HT-29 (cell line): Measurements from ENCODE around the gene CAMK4. TPM values are rescaled to one million over a fixed set of nuclear protein-coding genes. Genes with fewer than 3 reads are reported as not detected.

ENCODE experiments used
- DNase-seq: peaks from one replicate; pipeline ENCODE4 v3.0.0-alpha.2; 2015; ENCODE audit warnings: low spot score
- total RNA-seq: library from RNA; depleted of rRNA; stranded (reverse); fragments of >200 nt; shearing (Covaris generic); gene quantifications from 2 replicates; pipeline ENCODE4 v1.2.3, GENCODE V29; 2014; rRNA removed

CAMK4 gene
- total RNA-seq, result not detected in 2 replicates

DNA sequence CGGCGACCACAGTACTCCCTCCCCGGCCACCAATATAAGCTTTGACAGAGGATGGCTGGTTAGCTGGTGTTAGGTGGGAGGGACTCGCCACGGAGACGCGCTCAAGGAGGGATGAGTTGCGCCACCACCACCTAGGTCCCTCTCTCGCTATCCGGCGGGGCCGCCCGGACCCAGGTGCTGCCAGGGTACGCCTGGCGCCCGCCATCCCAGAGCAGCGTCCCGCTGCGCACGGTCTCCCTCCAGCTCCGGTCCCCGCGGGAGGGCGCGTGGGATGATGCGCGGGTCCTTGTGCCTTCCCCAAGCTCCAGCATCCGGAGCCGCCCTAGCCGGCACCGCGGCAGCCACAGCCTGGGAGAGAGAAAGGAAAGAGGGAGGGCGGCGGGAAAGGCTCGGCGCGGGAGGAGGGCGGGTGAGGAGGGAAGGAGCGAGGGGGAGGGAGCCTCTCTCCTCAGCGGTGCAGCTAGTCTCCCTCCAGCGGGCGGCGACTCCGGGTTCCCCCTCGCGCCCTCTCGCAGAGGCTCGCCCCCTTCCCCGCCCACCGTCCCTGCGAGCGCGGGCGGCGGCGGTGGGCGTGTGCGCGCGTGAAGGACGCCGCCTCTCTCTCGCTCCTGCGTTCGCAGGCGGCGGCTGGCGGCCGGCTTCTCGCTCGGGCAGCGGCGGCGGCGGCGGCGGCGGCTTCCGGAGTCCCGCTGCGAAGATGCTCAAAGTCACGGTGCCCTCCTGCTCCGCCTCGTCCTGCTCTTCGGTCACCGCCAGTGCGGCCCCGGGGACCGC is at the start of gene CAMK4:
CAMK4 (plus strand) TSS at position 598 of the 774 bp plus-strand sequence; CDS start at position 698, 100 bp downstream.
- no peak for DNase-seq

DNA sequence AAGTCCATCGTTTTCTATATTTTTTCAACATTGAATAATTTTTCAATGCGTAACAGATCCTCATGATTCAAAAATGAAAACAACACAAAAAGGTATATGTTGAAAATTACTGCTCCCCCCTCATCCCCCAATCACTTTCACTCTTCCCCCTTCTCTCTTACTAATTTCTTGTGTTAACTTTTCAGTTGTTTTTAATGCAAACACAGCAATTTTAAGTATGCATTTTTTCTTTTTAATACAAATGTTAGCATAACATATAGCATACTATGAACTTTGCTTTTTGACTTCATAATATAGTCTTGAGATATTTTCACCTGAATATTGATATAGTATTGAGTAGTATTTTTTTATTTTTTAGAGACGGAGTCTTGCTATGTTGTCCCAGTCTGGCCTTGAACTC is 41.1 kb upstream of the CAMK4 start:
- no peak for DNase-seq

DNA sequence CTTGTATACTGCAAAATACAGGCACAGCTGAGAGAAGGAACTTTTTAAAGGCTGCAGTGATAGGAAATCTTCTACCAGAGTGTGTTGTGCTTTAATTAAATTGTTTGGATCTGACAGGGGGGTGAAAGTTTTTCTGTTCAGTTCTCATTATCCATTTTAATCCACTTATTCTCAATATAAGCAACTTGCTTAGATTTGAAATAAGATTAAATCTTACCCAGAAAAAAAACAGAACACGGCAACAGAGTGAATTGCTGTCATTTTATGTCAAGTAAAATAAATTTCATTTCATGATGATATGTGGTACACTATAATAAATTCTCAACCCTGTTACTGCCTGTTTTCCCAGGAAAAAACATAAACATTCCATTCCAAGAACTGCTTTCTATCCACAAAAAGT is 37.1 kb upstream of the CAMK4 start:
- no peak for DNase-seq

DNA sequence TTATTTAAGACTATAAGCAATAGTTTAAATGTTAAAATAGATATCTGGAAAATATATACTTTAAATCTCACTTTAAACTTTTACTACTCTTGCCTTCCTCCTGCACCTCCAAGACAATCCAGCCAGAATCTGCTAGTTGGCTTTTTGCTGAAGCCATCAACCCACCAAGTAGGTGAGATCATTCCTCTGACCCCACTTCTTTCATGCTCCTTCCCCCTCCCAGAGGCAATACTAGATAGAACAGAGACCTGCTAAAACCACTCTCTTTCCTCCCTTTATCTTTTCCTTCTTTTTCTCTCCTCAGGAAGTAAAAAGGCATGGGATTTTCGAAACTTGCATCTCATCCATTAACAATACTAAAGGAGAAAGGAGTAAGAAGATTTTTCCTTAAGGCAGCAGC is 30.1 kb upstream of the CAMK4 start:
- DNase-seq, result no peak

DNA sequence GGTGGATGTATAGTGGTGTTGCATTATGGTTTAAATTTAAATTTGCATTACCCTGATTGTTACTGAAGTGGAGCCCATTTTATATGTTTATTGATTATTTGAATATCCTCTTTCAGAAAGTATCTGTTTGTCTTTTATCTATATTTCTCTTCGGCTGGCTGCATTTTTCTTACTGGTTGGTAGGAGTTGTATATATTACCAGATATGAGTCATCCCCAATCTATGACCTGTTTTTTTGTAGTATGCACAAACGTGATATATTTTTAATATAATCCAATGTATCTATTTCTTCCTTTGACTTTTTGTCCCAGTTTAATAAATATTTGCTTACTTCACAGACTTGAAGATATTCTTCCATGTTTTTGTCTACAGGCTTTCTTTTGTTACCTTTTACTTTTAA is 29.3 kb upstream of the CAMK4 start:
- DNase-seq, result no peak

DNA sequence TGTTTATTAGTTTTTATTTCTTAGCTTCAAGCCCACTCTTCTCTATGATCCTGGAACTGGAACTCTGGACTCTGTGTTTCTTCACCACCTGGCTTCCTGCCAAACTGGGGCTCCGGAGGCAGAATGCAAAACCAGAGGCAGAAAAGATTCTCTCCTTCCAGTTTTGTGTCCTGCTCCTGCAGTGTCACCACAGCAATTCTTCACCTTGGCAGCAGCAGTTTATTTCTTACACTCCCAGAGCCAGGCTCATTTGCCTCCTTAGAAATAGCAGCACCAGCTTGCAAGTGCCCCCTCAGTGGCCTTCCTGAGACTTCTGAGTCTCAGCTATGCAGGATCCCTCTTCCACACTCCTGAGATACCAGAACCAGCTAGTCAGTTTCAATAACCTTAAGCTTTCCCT is 26.7 kb upstream of the CAMK4 start:
- DNase-seq, result peak; percentile 5

DNA sequence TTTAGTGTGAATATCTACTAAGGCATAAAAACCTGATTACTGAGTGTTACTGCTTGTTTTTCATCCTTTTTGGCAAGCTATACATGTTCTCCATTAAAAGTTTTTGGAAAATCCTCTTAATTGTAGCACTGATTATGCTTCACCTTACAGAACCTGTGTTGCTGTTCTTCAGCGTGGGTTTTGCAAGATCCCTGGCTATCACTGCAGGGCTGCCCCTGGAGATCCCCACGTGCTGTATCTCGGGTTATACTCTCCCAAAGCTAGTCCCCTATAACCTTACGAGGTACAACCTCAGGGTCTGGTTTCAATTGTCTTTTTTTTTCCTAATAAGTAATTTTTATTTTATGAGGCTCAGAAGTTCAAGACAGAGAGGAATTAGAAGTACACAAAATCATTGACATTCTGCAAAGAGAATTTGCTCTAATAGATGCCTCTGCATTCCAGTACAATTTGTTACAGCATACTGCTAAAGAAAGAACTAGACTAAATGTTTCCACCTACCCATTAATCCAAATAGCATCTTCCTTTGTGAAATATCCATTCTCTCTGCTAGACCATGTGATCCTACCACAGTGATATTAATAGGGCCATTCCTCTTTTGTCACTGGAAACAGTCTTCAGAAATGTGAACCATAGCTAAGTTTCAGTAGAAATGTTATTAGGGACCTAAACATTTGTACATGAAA is 25.8 kb upstream of the CAMK4 start:
- DNase-seq, result no peak

DNA sequence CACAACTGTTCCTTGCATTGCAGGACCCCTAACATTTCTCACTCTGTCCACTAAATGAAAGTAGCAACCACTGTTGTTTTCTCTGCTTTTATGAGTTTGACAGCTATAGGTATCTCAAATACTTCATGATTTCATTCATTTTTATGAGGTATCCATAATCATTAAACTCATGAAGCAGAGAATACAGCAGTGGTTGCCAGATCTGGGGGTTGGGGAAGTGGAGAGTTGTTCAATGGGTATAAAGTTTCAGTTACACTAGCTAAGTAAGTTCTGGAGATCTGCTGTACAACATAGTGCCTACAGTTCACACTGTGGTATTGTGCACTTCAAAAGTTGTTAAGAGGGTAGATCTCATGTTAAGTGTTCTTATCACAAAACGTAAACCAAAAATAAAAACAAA is 23.4 kb upstream of the CAMK4 start:
- no peak for DNase-seq

DNA sequence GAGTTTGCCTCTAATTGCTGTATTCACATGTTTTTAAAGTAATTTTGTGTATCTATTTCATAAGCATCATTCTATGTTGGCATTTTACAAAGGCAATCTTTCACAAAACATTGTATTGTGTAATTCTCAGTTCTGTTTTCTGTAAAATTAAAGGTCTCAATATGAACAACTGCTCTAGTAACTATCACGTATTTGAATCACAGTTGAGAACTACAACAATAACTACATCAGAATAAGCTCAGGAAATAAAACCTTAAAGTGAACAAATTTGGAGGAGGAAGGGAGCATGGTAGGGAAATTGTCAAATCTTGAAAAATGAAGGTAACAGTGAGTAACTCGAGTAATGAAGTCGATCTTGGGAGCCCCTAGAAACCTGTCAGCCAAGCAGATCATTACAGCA is 22.5 kb upstream of the CAMK4 start:
- no peak for DNase-seq

DNA sequence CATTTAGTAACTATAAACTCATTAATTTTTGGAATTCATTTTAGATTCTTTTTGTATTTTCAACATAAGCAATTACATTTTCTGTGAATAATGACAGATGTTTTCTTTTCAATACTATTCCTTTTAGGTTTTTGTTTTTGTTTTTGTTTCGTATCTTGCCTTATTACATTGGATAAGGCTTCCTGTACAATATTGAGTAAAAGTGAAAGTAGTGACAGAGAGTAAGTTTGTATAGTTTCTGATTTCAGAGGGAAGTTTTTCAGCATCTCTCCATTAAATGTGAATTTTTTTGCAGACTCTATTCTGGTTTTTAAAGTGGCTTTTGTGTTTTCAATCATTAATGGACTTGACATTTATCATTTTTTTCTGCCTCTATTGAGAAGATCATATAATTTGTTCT is 12.8 kb upstream of the CAMK4 start:
- no peak for DNase-seq

DNA sequence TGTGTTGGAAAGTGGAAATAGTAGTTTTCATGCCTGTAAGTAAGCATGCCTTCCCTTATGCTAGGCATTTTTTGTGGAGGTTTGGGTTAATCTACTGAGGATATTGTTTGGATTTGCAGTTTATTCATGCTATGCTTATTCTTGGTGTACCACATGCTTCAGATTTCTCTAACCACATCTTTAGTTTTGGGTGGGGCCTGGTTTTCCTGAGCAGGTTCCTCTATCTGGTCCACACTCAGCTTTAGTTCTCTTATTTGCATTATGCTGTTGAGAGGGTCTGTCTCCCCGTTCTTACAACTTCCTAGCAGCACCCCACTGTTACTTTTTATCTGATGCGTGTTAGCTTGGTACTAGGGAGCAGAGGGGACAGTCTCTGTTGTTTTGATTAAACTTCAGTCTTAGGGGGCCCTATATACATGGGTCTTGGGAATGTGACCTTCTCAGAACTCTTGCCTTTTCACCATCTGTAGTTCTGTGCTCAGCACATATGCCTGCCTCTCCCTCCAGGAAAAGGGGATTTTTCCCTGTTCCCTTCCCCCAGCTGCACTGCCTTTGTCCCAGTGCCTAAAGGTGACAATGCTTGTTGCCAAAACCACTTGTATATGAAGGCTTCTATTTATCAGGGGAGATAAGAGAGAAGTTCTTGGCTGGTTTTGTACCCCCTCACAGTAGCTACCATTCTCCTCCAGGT is 10.0 kb upstream of the CAMK4 start:
- no peak for DNase-seq

DNA sequence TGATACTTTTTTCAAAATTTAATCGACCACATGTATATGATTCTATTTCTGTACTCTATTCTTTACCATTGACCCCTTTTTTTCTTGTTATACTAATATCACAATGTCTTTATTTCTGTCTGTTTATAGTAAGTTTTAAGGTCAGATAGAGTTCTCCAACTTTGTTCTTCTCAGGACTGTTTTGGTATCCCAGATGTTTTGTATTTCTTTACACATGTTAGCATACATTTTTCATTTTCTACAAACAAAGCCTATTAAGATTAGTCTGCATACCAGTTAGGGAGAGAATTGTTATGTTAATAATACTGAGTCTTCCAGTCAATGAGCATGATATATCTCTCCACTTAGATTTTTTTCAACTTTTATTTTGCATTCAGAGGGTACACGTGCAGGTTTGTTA is 8.2 kb upstream of the CAMK4 start:
- no peak for DNase-seq

DNA sequence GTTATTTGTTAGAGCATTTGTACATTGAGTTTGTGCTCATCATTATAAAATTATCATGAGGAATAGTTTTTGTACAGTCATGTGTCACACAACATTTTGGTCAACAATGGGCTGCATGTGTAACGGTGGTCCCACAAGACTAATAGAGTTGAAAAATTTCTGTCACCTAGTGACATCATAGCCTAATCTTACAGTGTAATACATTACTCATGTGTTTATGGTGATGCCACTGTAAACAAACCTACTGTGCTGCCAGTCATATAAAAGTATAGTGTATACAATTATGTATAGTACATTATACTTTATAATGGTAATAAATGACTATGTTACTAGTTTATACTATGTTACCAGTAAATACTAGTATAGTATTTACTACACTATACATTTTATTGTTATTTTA is 3.0 kb upstream of the CAMK4 start:
- DNase-seq, result no peak

DNA sequence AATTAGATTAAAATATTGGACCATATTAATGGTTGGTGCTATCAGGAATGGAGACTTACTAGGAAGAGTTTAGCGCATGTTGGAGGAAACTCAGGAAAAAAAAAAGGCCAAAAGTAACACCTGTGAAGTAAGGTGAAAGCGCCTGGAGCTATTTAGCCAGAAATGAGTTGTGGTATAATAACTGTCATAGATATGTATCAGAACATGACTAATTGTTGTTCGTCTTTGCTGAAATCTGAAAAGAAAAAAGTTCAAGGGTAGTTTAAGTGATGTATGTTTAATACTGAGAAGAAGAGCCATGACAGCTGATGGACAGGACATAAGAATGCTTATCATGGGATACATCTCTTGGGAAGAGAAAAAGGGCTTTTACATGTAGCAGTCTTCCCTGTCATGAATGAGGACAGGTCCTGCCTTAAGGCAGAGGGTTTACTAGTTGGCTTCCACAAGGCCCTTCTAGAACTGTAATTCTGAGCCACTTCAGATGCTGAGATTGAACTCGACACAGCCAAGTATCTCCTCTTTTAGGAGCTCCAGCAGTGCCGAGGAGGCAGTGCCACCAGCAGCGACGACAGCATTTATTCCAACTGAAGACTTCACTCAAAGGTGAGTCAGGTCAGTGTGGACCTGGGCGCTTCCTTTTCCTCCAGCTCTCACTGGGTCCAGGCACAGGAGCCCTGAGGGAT is 940 bp upstream of the CAMK4 start:
- DNase-seq, result no peak

DNA sequence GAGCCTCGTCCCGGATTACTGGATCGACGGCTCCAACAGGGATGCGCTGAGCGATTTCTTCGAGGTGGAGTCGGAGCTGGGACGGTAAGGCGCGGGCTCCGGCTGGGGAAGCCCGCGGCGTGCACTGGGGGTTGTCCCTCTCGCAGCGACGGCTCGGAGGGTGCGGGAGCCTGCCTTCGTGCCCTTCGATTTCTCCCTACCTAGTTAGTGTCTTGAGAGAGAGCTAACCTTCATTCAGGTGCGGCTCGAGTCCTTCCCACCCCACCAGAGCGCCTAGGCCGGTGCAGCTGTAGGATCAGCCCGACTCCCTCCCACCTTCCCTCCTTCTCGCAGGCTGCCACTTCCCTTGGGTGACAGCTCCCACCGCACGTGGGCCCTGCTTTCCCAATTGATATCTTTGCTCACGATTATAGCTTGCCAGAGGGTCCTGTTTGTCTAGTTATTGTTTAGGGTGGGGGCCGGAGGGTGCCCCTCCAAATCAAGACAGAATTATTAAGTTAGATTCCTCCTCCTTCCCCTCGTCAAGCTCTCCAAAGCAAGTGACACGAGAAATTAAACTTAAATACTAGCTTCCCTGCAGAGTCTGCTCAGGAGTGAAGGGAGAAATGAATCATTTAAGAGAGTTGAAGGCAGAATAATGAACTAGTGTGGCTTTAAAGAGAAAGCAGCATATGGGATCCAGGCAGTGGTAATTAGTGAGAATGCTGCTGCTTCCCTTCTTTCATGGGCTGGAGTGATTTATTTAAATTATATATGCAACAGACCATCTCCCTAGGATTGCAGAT is 569 bp downstream of the CAMK4 start:
- no peak for DNase-seq

DNA sequence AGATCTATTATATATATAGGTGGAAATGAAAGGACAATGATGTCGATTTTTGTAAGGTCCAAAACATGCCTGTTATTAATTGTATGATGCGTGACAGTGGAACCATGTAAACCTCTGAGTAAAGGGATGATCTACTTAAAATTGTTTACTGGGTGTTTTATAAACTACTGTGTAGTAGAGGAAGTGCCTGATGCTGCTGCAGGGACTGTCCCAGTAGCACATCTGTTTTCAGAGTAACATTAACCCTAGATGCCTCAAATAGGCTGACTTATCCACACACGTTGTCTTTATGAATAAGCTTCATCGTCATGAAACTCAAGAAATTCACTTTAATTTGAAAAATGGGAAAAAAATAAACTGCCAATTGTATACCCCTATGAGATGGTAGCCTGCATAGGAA is 1.7 kb downstream of the CAMK4 start:
- DNase-seq, result no peak

DNA sequence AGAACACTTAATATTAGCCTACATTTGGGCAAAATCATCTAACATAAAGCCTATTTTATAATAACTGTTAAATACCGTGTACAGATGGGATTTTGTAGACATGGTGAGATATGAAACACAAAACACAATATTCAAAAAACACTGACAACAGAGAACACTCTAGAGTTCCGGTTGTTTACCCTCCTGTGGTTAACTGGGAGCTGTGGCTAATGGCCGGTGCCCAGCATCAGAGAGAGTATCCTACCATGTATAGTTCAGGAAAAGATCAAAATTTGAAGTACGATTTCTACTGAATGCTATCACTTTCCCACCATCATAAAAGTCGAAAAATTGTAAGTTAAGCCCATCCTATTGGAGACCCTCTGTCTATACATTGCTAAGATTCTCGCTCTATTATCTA is 2.4 kb downstream of the CAMK4 start:
- DNase-seq, result no peak

DNA sequence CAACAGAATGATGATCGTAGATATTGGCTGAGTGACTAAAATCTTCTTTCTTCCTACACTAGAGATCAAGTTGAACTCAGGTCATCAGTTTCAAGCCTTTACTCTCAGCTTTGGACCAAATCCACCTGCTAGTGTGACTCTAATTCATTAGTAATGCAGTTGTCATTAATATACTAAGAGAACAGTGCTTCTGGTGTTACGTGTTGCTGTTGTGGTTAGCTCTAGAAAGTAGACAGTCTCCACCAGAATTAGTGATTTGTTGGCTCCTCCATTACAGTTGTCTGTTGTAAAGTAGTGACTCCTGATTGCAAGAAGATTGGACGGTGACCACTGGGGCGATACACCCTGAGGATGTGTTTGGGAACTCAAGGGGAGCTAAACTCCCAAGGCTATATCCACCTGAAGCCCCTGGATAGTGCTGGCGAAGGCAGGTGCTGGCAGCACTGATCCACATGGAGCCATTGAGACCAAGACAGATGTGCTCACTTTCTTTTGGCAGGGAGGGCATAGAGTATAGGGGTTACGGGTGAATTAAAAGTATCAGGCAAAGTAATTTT is 3.1 kb downstream of the CAMK4 start:
- no peak for DNase-seq

DNA sequence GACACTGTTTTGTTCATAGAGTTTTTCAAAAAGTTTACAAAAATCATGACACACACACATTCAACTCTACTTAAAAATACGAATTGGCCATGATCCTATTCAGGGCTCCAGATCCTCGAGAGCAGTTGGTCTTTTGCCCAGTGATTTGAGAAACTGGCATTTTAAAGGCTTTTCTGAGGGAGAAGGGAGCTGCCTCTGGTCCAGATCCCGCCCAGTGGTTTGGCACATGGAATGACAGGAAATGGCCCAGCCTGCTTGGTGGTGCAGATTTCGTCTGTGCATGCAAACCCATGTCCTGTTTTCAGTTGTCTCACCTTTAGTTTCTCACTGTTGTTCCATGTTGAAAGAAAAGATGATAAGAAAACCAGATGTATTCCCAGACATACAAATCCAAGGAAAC is 3.6 kb downstream of the CAMK4 start:
- DNase-seq, result no peak

DNA sequence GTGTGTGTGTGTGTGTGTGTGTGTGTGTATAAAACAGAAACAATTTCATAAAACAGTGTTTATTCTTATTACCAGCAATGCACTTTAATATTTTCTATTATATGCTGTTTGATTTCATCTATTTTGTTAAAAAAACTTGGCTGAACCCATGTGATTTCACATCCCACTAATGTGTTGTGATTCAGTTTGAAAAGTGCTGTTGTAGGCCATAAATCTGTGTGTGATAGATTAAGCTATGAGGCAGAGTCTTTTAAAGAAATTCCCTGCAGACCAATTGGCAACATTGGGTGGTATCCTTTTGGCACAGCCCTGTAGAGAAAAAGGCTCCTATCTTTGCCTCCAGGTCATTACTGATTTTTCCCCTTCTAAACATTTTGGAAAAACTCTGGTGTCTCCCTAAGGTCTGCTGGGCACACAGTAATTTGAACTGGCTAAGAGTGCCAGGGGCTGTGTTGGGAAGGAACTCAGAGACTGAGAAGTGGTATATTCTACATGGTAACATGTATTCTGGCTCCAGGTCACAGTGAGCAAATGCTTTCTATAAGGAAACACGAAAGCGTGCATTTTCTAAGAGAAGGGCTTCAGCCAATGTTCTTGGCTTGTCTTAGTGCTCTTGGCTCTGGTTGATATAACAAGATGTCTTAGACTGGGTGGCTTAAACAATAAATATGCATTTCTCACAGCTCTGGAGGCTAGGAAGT is 4.5 kb downstream of the CAMK4 start:
- DNase-seq, result no peak
